PC-9 (cell line): Measurements from ENCODE around the gene TTC7B.

Experiments used
- CTCF ChIP-seq: fragments of 200-600 bp; sonication (generic); conservative IDR thresholded peaks from 2 replicates; pipeline ENCODE4 v1.6.1; 2017; ENCODE audit warnings: mixed run types, antibody characterized with exemption, mild to moderate bottlenecking, moderate library complexity
- EZH2 ChIP-seq: fragments of 200-600 bp; sonication (generic); IDR thresholded peaks from 2 replicates; pipeline ENCODE4 v1.8.0; 2017; ENCODE audit warnings: antibody characterized with exemption, low read depth

GRCh38 chr14:90534091-90534837 lies 282.0 kb downstream of the TTC7B start:
- TF ChIP-seq CTCF (no peak), EZH2 (no peak)
